ENCODE data around the gene NTRK3.

Gene NTRK3

DNA sequence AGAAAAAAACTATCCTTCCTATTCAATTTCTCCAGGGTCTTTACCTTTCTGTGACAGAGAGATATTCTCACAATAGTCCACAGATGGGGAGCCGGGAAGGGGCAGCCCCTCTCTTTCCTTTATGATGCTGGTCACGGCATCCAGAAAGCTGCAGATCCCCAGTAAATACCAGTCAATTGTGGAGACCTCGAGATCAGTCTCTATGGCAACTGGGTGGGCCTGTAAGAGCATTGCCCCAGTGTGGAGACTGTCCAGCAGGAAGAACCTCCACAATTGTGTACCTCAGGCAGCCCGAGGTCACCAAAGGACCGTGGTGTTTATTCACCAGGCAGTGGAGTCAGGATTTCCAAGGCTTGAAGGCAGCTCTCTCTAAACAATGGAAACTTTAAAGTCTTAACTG, 291.2 kb downstream of the NTRK3 start:
- Histone ChIP-seq H3K27ac (no peak overlapping the region), H3K9ac (ENCODE audit: insufficient read length) (no peak overlapping the region), H3K36me3 (ENCODE audit: insufficient read depth, low read length) (no peaks in the 10 kb centered on the region), H3K4me3 (no peak overlapping the region), H3K9me3 (ENCODE audit: low read depth, low read length) (no peaks in the 10 kb centered on the region)
- DNase-seq (ENCODE audit: low read depth, low spot score), result no peak
- TF ChIP-seq POLR2AphosphoS5 (IDR thresholded peaks at IDR 0.05; ENCODE audit: borderline replicate concordance, low read depth, low read length), result no peak
- no peak for TF ChIP-seq EZH2 (IDR thresholded peaks at IDR 0.05)
- TF ChIP-seq FOXP2 (optimal IDR thresholded peaks at IDR 0.05; ENCODE audit: control extremely low read depth, extremely low read length, insufficient read depth), result no peak

DNA sequence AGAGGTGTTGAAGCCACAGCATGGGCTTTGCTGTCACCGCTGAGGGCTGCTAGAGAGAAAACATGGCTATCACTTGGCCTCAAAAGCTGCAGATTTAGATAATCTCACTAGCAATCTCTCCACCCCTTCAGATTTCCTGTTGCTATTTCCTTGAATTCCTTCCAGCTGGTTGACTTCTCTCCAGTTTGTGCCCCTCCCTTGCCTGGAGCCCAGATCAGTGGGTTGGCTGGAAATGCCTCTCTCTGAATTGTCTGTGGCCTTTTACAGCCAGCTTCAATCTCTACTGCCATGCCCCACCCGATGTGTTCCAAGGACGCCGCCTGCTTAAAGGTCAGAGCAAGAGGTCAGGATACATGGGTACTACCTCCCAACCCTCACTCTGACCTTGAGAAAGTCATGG, 294.1 kb downstream of the NTRK3 start:
- Histone ChIP-seq H3K4me3 (no peak overlapping the region), H3K9ac (ENCODE audit: insufficient read length) (no peak overlapping the region), H3K36me3 (ENCODE audit: insufficient read depth, low read length) (no peaks in the 10 kb centered on the region), H3K9me3 (ENCODE audit: low read depth, low read length) (no peaks in the 10 kb centered on the region), H3K27ac (no peak overlapping the region)
- TF ChIP-seq FOXP2 (optimal IDR thresholded peaks at IDR 0.05; ENCODE audit: control extremely low read depth, extremely low read length, insufficient read depth), result no peak
- TF ChIP-seq POLR2AphosphoS5 (IDR thresholded peaks at IDR 0.05; ENCODE audit: borderline replicate concordance, low read depth, low read length), result no peak
- no peak for DNase-seq (ENCODE audit: low read depth, low spot score)

DNA sequence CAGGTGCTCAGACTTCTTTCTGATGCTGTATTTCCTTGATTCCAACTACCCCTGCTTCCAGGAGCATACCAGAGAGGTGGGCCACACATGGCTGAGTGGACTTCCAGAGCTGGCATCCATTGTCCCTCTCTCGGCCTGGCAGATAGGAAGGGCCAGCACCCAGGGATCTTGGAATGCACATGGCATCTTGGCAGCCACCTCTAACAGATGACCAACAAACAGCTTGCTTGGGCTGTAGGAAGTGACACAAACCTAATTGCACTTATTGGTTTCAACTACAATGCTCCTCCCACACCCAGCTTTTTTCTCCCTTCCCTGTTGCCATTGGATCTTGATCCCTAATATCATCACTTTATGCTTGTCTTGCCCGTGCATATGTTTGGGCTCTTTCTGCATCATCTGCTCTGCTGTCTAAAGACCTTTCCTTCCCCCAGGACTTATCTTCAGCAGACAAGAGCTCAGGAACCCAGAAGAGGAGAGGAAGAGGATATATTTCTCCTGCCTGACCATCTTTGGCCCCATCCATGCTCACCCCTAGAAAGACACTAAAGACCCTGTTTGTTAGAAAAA, 294.6 kb downstream of the NTRK3 start:
- no peak overlapping the region for H3K9ac ChIP-seq (ENCODE audit: insufficient read length)
- H3K27ac ChIP-seq, result no peak overlapping the region
- TF ChIP-seq FOXP2 (optimal IDR thresholded peaks at IDR 0.05; ENCODE audit: control extremely low read depth, extremely low read length, insufficient read depth) (no peak), POLR2AphosphoS5 (IDR thresholded peaks at IDR 0.05; ENCODE audit: borderline replicate concordance, low read depth, low read length) (no peak), EZH2 (IDR thresholded peaks at IDR 0.05) (no peak)
- H3K36me3 ChIP-seq (ENCODE audit: insufficient read depth, low read length), result no peaks in the 10 kb centered on the region
- no peak overlapping the region for H3K4me3 ChIP-seq
- no peaks in the 10 kb centered on the region for H3K9me3 ChIP-seq (ENCODE audit: low read depth, low read length)
- no peak for DNase-seq (ENCODE audit: low read depth, low spot score)

GRCh38 chr15:87959662-87960061, 296.9 kb downstream of the NTRK3 start:
- no peak for DNase-seq (ENCODE audit: low read depth, low spot score)
- TF ChIP-seq EZH2 (IDR thresholded peaks at IDR 0.05), result no peak
- no peak for TF ChIP-seq FOXP2 (optimal IDR thresholded peaks at IDR 0.05; ENCODE audit: control extremely low read depth, extremely low read length, insufficient read depth)
- no peak for TF ChIP-seq POLR2AphosphoS5 (IDR thresholded peaks at IDR 0.05; ENCODE audit: borderline replicate concordance, low read depth, low read length)
- Histone ChIP-seq H3K36me3 (ENCODE audit: insufficient read depth, low read length) (no peaks in the 10 kb centered on the region), H3K4me3 (no peak overlapping the region), H3K9me3 (ENCODE audit: low read depth, low read length) (no peaks in the 10 kb centered on the region), H3K9ac (ENCODE audit: insufficient read length) (no peak overlapping the region), H3K27ac (no peak overlapping the region)

- no peaks in the 10 kb centered on the region for H3K9me3 ChIP-seq (ENCODE audit: low read depth, low read length)
- no peak overlapping the region for H3K27ac ChIP-seq
- TF ChIP-seq FOXP2 (optimal IDR thresholded peaks at IDR 0.05; ENCODE audit: control extremely low read depth, extremely low read length, insufficient read depth), result no peak
- no peak for TF ChIP-seq EZH2 (IDR thresholded peaks at IDR 0.05)
- no peak for TF ChIP-seq POLR2AphosphoS5 (IDR thresholded peaks at IDR 0.05; ENCODE audit: borderline replicate concordance, low read depth, low read length)
- H3K4me3 ChIP-seq, result no peak overlapping the region
- no peaks in the 10 kb centered on the region for H3K36me3 ChIP-seq (ENCODE audit: insufficient read depth, low read length)
- no peak for DNase-seq (ENCODE audit: low read depth, low spot score)
- H3K9ac ChIP-seq (ENCODE audit: insufficient read length), result no peak overlapping the region
Observed at GRCh38 chr15:87959080-87959479, 297.5 kb downstream of the NTRK3 start.

DNA sequence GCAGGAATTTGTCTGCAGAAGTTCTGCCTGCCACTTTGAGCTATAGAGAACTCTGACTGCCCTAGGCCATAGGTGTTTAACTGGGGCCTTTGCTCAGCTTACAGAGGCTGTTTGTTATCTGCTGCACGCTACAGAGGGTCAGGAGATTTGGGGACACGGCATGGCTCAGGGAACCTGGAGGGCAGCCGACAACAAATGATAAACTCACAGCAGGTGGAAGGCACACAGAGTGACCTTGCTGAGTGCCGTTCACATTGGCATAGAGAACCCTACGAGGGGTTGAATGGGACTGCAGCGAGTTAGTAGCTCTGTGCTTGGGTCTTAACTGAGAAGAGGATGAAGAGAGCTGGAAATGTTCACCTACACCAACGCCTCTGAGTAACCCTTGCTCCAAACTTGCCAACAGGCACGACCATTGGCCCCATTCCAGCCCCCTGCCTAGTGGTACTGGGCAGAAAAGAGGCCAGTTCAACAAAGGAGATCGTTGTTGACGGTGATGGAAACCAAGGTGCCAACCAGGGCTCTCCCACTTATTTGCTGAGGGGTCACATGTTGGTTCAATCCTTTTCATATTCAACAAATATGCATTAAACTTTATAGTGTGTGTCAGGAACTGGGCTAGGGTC, 301.1 kb downstream of the NTRK3 start:
- DNase-seq (ENCODE audit: low read depth, low spot score), result no peak
- Histone ChIP-seq H3K36me3 (ENCODE audit: insufficient read depth, low read length) (no peaks in the 10 kb centered on the region), H3K9ac (ENCODE audit: insufficient read length) (no peak overlapping the region), H3K4me3 (no peak overlapping the region), H3K27ac (no peak overlapping the region), H3K9me3 (ENCODE audit: low read depth, low read length) (no peaks in the 10 kb centered on the region)
- TF ChIP-seq FOXP2 (optimal IDR thresholded peaks at IDR 0.05; ENCODE audit: control extremely low read depth, extremely low read length, insufficient read depth), result no peak
- no peak for TF ChIP-seq POLR2AphosphoS5 (IDR thresholded peaks at IDR 0.05; ENCODE audit: borderline replicate concordance, low read depth, low read length)
- no peak for TF ChIP-seq EZH2 (IDR thresholded peaks at IDR 0.05)

GRCh38 chr15:87954793-87955192, 301.7 kb downstream of the NTRK3 start:
- no peak overlapping the region for H3K4me3 ChIP-seq
- DNase-seq (ENCODE audit: low read depth, low spot score), result no peak
- H3K27ac ChIP-seq, result no peak overlapping the region
- no peaks in the 10 kb centered on the region for H3K36me3 ChIP-seq (ENCODE audit: insufficient read depth, low read length)
- no peaks in the 10 kb centered on the region for H3K9me3 ChIP-seq (ENCODE audit: low read depth, low read length)
- no peak for TF ChIP-seq EZH2 (IDR thresholded peaks at IDR 0.05)
- no peak for TF ChIP-seq FOXP2 (optimal IDR thresholded peaks at IDR 0.05; ENCODE audit: control extremely low read depth, extremely low read length, insufficient read depth)
- no peak for TF ChIP-seq POLR2AphosphoS5 (IDR thresholded peaks at IDR 0.05; ENCODE audit: borderline replicate concordance, low read depth, low read length)
- no peak overlapping the region for H3K9ac ChIP-seq (ENCODE audit: insufficient read length)

DNA sequence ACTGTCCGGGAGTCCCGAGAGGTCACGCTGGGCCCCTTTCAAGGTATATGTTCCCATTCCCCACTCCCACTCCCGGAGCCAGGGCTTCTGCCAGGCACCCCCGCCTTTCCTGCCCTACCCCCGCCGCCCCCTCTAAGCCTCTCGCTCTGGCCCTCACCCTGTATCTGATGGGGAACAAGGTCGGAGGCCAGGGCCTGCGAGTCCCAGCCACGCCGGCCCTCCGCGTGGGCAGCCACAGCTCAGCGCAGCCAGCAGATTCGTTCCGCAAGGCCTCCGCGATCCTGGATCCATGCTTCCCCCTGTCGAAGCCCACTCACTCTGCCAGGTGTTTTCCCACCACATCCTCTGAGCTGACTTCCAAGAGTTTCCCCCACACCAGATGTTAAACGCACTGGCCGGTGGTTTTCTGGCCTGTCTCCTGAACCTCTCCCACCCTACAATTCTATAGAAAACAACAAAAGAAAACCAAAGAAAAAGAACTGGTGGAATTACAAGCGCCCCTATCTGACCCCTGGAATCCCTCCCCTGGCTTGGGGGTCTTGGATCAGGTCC, 303.7 kb downstream of the NTRK3 start:
- no peak overlapping the region for H3K4me3 ChIP-seq
- TF ChIP-seq POLR2AphosphoS5 (IDR thresholded peaks at IDR 0.05; ENCODE audit: borderline replicate concordance, low read depth, low read length), result no peak
- no peak for TF ChIP-seq EZH2 (IDR thresholded peaks at IDR 0.05)
- no peak for TF ChIP-seq FOXP2 (optimal IDR thresholded peaks at IDR 0.05; ENCODE audit: control extremely low read depth, extremely low read length, insufficient read depth)
- no peaks in the 10 kb centered on the region for H3K9me3 ChIP-seq (ENCODE audit: low read depth, low read length)
- DNase-seq (ENCODE audit: low read depth, low spot score), result no peak
- no peak overlapping the region for H3K9ac ChIP-seq (ENCODE audit: insufficient read length)
- no peaks in the 10 kb centered on the region for H3K36me3 ChIP-seq (ENCODE audit: insufficient read depth, low read length)
- H3K27ac ChIP-seq, result no peak overlapping the region

Measured in SK-N-MC (cell line).